ENCODE results near the gene EXOC6B. TPM values are rescaled to one million over a fixed set of nuclear protein-coding genes. Genes with fewer than 3 reads are reported as not detected.

The EXOC6B gene
- total RNA-seq, 3 donors from 2014 or later, result 6.5 to 7.3 (median 6.8) TPM

GRCh38 chr2:72131916-72132841, 693.7 kb downstream of the EXOC6B start:
- ATAC-seq, result no peak

GRCh38 chr2:72131371-72131891, 694.4 kb downstream of the EXOC6B start:
- Mint-ChIP-seq H3K9me3 (no peaks in the 10 kb centered on the region), H3K27me3 (ENCODE audit: low read depth) (peaks cover 8% of the 10 kb centered on the region), H3K36me3 (ENCODE audit: insufficient read depth) (no peaks in the 10 kb centered on the region), H3K4me1 (ENCODE audit: low read depth) (no peaks in the 10 kb centered on the region), H3K4me3 (no peak overlapping the region)
- DNase-seq (no peak), ATAC-seq (no peak)

More at GRCh38 chr2:72131916-72132841, 693.7 kb downstream of the EXOC6B start:
- Mint-ChIP-seq H3K36me3 (ENCODE audit: insufficient read depth) (no peaks in the 10 kb centered on the region), H3K27me3 (ENCODE audit: low read depth) (peaks cover 8% of the 10 kb centered on the region), H3K9me3 (no peaks in the 10 kb centered on the region), H3K4me1 (ENCODE audit: low read depth) (no peaks in the 10 kb centered on the region), H3K4me3 (no peak overlapping the region)
- DNase-seq, result peak; percentile 2

GRCh38 chr2:72130659-72131360, 695.0 kb downstream of the EXOC6B start:
- DNase-seq (peak; percentile 1), ATAC-seq (no peak)
- Mint-ChIP-seq H3K36me3 (ENCODE audit: insufficient read depth) (no peaks in the 10 kb centered on the region), H3K4me1 (ENCODE audit: low read depth) (no peaks in the 10 kb centered on the region), H3K27me3 (ENCODE audit: low read depth) (peaks cover 8% of the 10 kb centered on the region), H3K4me3 (no peak overlapping the region), H3K9me3 (no peaks in the 10 kb centered on the region)

- peaks cover 8% of the 10 kb centered on the region for H3K27me3 Mint-ChIP-seq (ENCODE audit: low read depth)
- no peaks in the 10 kb centered on the region for H3K36me3 Mint-ChIP-seq (ENCODE audit: insufficient read depth)
- DNase-seq (no peak), ATAC-seq (no peak)
- no peak overlapping the region for H3K4me3 Mint-ChIP-seq
- no peaks in the 10 kb centered on the region for H3K4me1 Mint-ChIP-seq (ENCODE audit: low read depth)
- H3K9me3 Mint-ChIP-seq, result no peaks in the 10 kb centered on the region
Measured at GRCh38 chr2:72129681-72130340, 696.0 kb downstream of the EXOC6B start.

GRCh38 chr2:72128843-72129227, 697.0 kb downstream of the EXOC6B start:
- Mint-ChIP-seq H3K4me3 (no peak overlapping the region), H3K27me3 (ENCODE audit: low read depth) (peaks cover 8% of the 10 kb centered on the region), H3K9me3 (no peaks in the 10 kb centered on the region), H3K4me1 (ENCODE audit: low read depth) (no peaks in the 10 kb centered on the region), H3K36me3 (ENCODE audit: insufficient read depth) (no peaks in the 10 kb centered on the region)
- DNase-seq, result peak; percentile 1
- ATAC-seq, result no peak

GRCh38 chr2:72128059-72128842, 697.6 kb downstream of the EXOC6B start:
- H3K4me3 Mint-ChIP-seq, result no peak overlapping the region
- H3K36me3 Mint-ChIP-seq (ENCODE audit: insufficient read depth), result no peaks in the 10 kb centered on the region
- DNase-seq (peak; percentile 2), ATAC-seq (no peak)
- H3K27me3 Mint-ChIP-seq (ENCODE audit: low read depth), result peaks cover 8% of the 10 kb centered on the region
- no peaks in the 10 kb centered on the region for H3K9me3 Mint-ChIP-seq
- no peaks in the 10 kb centered on the region for H3K4me1 Mint-ChIP-seq (ENCODE audit: low read depth)

GRCh38 chr2:72127401-72128058, 698.3 kb downstream of the EXOC6B start:
- peaks cover 2% of the 10 kb centered on the region for H3K9me3 Mint-ChIP-seq
- H3K4me1 Mint-ChIP-seq (ENCODE audit: low read depth), result no peaks in the 10 kb centered on the region
- ATAC-seq (no peak), DNase-seq (peak; percentile 1)
- no peak overlapping the region for H3K4me3 Mint-ChIP-seq
- no peaks in the 10 kb centered on the region for H3K36me3 Mint-ChIP-seq (ENCODE audit: insufficient read depth)
- H3K27me3 Mint-ChIP-seq (ENCODE audit: low read depth), result peaks cover 8% of the 10 kb centered on the region

GRCh38 chr2:72126186-72127100, 699.4 kb downstream of the EXOC6B start:
- H3K4me1 Mint-ChIP-seq (ENCODE audit: low read depth), result no peaks in the 10 kb centered on the region
- peaks cover 9% of the 10 kb centered on the region for H3K9me3 Mint-ChIP-seq
- no peak for DNase-seq
- no peaks in the 10 kb centered on the region for H3K36me3 Mint-ChIP-seq (ENCODE audit: insufficient read depth)
- no peak for ATAC-seq
- H3K4me3 Mint-ChIP-seq, result no peak overlapping the region
- peaks cover 13% of the 10 kb centered on the region for H3K27me3 Mint-ChIP-seq (ENCODE audit: low read depth)

Other genes starting within 250 kb of the EXOC6B start
- 10 to 100 TPM in 1 of 3 donors, 1 to 10 TPM in 2; 7.7 to 11.2 (median 8.5) TPM for gene SPR, start 61.4 kb upstream of the EXOC6B start, total RNA-seq
- gene EMX1, start 91.5 kb upstream of the EXOC6B start, total RNA-seq, result under 1 TPM in 1 of 3 donors, not detected in 2; 0.08 TPM
- gene SFXN5, start 245.7 kb upstream of the EXOC6B start, total RNA-seq, result 1 to 10 TPM; 5.2 to 7.3 (median 5.3) TPM

All from activated T-cell treated with anti-CD3 and anti-CD28 coated beads, Interleukin-2, amount 50 U/mL, for 4 hours (primary cell).